ENCODE measurements around the gene EXOSC3.
"Not testable (repeated sequence)": the region's sequence is repeated elsewhere in the genome, so short reads cannot be mapped to it uniquely, and the experiment has no call there.

- TF ChIP-seq ZNF530 (tag by site-specific recombination; IDR thresholded peaks at IDR 0.05; ENCODE audit: low read depth); ZNF639 (tag by site-specific recombination; IDR thresholded peaks at IDR 0.05); ZNF169 (tag by site-specific recombination; IDR thresholded peaks at IDR 0.05): not testable (repeated sequence)
- TF ChIP-seq, protein P1, sequence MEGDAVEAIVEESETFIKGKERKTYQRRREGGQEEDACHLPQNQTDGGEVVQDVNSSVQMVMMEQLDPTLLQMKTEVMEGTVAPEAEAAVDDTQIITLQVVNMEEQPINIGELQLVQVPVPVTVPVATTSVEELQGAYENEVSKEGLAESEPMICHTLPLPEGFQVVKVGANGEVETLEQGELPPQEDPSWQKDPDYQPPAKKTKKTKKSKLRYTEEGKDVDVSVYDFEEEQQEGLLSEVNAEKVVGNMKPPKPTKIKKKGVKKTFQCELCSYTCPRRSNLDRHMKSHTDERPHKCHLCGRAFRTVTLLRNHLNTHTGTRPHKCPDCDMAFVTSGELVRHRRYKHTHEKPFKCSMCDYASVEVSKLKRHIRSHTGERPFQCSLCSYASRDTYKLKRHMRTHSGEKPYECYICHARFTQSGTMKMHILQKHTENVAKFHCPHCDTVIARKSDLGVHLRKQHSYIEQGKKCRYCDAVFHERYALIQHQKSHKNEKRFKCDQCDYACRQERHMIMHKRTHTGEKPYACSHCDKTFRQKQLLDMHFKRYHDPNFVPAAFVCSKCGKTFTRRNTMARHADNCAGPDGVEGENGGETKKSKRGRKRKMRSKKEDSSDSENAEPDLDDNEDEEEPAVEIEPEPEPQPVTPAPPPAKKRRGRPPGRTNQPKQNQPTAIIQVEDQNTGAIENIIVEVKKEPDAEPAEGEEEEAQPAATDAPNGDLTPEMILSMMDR (tag by site-specific recombination; IDR thresholded peaks at IDR 0.05): not testable (repeated sequence)
Measured at GRCh38 chr9:37765263-37765662, 19.6 kb downstream of the EXOSC3 start.

Data from HEK293 (cell line).